Vagina (tissue), 2 donors: ENCODE data around the gene CHST12.

Experiments
- POLR2AphosphoS5 ChIP-seq, 2 donors: sonication (generic); formaldehyde crosslinking; IDR thresholded peaks; one replicate each; pipeline ENCODE4 v1.9.0; 2017; ENCODE audit warnings: antibody characterized with exemption in 2 of 2, mild to moderate bottlenecking in 2 of 2, low read depth in 1 of 2; ENCODE audit not compliant: insufficient read depth in 1 of 2
- TF ChIP-seq, protein P1 (sequence below), 3 experiments: fragments of 450-650 bp in 2 of 3; fragments of 200-600 bp in 1 of 3; sonication (generic) in 1 of 3; IDR thresholded peaks; one replicate each; pipeline ENCODE4 v1.5.1; 2017 to 2019; ENCODE audit warnings: antibody characterized with exemption in 3 of 3, mild to moderate bottlenecking in 2 of 3, moderate library complexity in 2 of 3

DNA sequence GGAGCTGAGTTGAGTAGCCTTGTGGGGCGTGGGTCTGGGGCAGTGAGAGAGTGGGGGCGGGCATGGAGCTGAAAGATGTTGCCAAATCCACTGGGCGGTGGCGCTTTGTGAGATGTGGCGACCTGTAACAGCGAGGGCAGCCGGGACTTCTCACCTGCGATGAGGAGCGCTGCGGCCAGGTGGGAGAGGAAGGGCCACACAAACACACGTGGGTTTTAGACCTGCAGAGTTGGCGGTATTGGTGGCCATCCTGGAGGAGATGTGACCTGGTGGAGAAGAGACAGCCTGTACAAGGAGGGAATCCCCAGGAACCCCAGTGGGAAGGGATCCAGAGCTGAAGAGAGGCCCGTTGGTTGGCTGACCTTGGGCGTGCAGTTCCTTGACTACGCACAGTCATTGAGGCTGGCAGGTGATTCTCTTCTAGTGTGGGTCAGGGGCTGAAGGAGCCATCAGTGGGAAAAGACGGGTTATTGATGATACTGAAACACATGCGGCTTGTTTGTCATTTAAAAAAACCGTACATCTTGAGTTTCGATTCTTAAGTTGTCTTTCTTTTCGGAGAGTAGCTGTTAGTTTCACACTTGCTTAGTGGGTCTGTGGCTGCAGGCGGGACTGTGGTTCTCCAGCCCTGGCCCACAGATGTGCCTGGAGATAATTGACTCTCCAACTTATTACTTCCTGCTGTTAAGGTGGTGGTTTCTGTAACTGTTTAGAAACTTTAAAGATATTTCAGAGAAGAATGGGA lies 2.4 kb downstream of the CHST12 start:
- TF ChIP-seq, protein P1, sequence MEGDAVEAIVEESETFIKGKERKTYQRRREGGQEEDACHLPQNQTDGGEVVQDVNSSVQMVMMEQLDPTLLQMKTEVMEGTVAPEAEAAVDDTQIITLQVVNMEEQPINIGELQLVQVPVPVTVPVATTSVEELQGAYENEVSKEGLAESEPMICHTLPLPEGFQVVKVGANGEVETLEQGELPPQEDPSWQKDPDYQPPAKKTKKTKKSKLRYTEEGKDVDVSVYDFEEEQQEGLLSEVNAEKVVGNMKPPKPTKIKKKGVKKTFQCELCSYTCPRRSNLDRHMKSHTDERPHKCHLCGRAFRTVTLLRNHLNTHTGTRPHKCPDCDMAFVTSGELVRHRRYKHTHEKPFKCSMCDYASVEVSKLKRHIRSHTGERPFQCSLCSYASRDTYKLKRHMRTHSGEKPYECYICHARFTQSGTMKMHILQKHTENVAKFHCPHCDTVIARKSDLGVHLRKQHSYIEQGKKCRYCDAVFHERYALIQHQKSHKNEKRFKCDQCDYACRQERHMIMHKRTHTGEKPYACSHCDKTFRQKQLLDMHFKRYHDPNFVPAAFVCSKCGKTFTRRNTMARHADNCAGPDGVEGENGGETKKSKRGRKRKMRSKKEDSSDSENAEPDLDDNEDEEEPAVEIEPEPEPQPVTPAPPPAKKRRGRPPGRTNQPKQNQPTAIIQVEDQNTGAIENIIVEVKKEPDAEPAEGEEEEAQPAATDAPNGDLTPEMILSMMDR (IDR thresholded peaks at IDR 0.05) = no peak
- no peak for TF ChIP-seq POLR2AphosphoS5 (IDR thresholded peaks at IDR 0.05; ENCODE audit: insufficient read depth in 1 of 2, low read depth in 1 of 2)
